Stimulated activated naive CD4-positive, alpha-beta T cell (primary cell): ENCODE results near the gene FEZF1.

Experiments used
- DNase-seq, 6 experiments: peaks; one replicate each; lab custom pipeline; 2025; lab: John Stamatoyannopoulos, UW

FEZF1 gene

GRCh38 chr7:122304319-122304975 is at the start of gene FEZF1:
Gene FEZF1 (minus strand): TSS chr7:122304750. CDS start chr7:122304437, 313 bp downstream.
- DNase-seq: no peak

GRCh38 chr7:122352454-122352853 is 47.9 kb upstream of the FEZF1 start:
- DNase-seq: no peak

- no peak for DNase-seq
Observed at GRCh38 chr7:122350701-122351100, 46.2 kb upstream of the FEZF1 start.

- no peak for DNase-seq
Observed at GRCh38 chr7:122344303-122344620, 39.7 kb upstream of the FEZF1 start.

GRCh38 chr7:122343601-122344302 is 39.2 kb upstream of the FEZF1 start:
- no peak for DNase-seq

GRCh38 chr7:122340427-122340826 is 35.9 kb upstream of the FEZF1 start:
- no peak for DNase-seq

GRCh38 chr7:122339145-122339904 is 34.8 kb upstream of the FEZF1 start:
- DNase-seq: no peak

GRCh38 chr7:122337011-122337410 is 32.5 kb upstream of the FEZF1 start:
- DNase-seq: no peak

GRCh38 chr7:122329145-122329802 is 24.7 kb upstream of the FEZF1 start:
- no peak for DNase-seq

- DNase-seq: no peak
Observed at GRCh38 chr7:122327969-122328368, 23.4 kb upstream of the FEZF1 start.

GRCh38 chr7:122316467-122317388 is 12.2 kb upstream of the FEZF1 start:
- no peak for DNase-seq

GRCh38 chr7:122315507-122316466 is 11.2 kb upstream of the FEZF1 start:
- no peak for DNase-seq

- DNase-seq: no peak
Observed at GRCh38 chr7:122314284-122314683, 9.7 kb upstream of the FEZF1 start.

- no peak for DNase-seq
Observed at GRCh38 chr7:122312789-122313188, 8.2 kb upstream of the FEZF1 start.

- DNase-seq: no peak
Observed at GRCh38 chr7:122311734-122312450, 7.3 kb upstream of the FEZF1 start.

- DNase-seq: no peak
Observed at GRCh38 chr7:122311050-122311700, 6.6 kb upstream of the FEZF1 start.

GRCh38 chr7:122310119-122311021 is 5.8 kb upstream of the FEZF1 start:
- no peak for DNase-seq

GRCh38 chr7:122309421-122309820 is 4.9 kb upstream of the FEZF1 start:
- no peak for DNase-seq
